COR-L47 (cell line): ENCODE results near the gene LRMDA.
A peak's percentile ranks its signal among the peaks of the same experiment; 100 is the strongest.

ENCODE experiments used
- DNase-seq: peaks from one replicate; lab custom pipeline; 2025; lab: John Stamatoyannopoulos, UW

Gene LRMDA

GRCh38 chr10:75876710-75877109 lies 445.3 kb downstream of the LRMDA start:
- DNase-seq, result no peak

- DNase-seq, result no peak
Observed at GRCh38 chr10:75877877-75878276, 446.5 kb downstream of the LRMDA start.

- DNase-seq, result no peak
Observed at GRCh38 chr10:75878586-75878985, 447.2 kb downstream of the LRMDA start.

GRCh38 chr10:75880031-75880775 lies 448.8 kb downstream of the LRMDA start:
- DNase-seq, result no peak

- DNase-seq, result no peak
Observed at GRCh38 chr10:75883081-75884072, 452.0 kb downstream of the LRMDA start.

GRCh38 chr10:75884808-75885207 lies 453.4 kb downstream of the LRMDA start:
- DNase-seq, result no peak

GRCh38 chr10:75887369-75887768 lies 455.9 kb downstream of the LRMDA start:
- no peak for DNase-seq

- peak; percentile 36 for DNase-seq
Observed at GRCh38 chr10:75887992-75888680, 456.7 kb downstream of the LRMDA start.

GRCh38 chr10:75889051-75889450 lies 457.6 kb downstream of the LRMDA start:
- DNase-seq, result no peak

GRCh38 chr10:75894761-75895160 lies 463.3 kb downstream of the LRMDA start:
- no peak for DNase-seq

- DNase-seq, result no peak
Observed at GRCh38 chr10:75895259-75895658, 463.8 kb downstream of the LRMDA start.

- no peak for DNase-seq
Observed at GRCh38 chr10:75899816-75900390, 468.5 kb downstream of the LRMDA start.

- no peak for DNase-seq
Observed at GRCh38 chr10:75902816-75903215, 471.4 kb downstream of the LRMDA start.

- DNase-seq, result no peak
Observed at GRCh38 chr10:75904499-75905283, 473.3 kb downstream of the LRMDA start.

GRCh38 chr10:75905490-75905889 lies 474.1 kb downstream of the LRMDA start:
- no peak for DNase-seq

GRCh38 chr10:75910032-75910431 lies 478.6 kb downstream of the LRMDA start:
- no peak for DNase-seq

- no peak for DNase-seq
Observed at GRCh38 chr10:75911426-75911825, 480.0 kb downstream of the LRMDA start.

- DNase-seq, result no peak
Observed at GRCh38 chr10:75916906-75917305, 485.5 kb downstream of the LRMDA start.

GRCh38 chr10:75919913-75920312 lies 488.5 kb downstream of the LRMDA start:
- DNase-seq, result no peak

GRCh38 chr10:75922435-75922834 lies 491.0 kb downstream of the LRMDA start:
- no peak for DNase-seq

- DNase-seq, result no peak
Observed at GRCh38 chr10:75924309-75924902, 493.0 kb downstream of the LRMDA start.
